MM.1S (cell line): Measurements from ENCODE around the gene EEF2KMT.

ENCODE experiments used
- DNase-seq: peaks from one replicate; pipeline ENCODE4 v3.0.0-alpha.2; 2015
- H2AFZ ChIP-seq: fragments of 300-600 bp; sonication (generic); 2 replicates; pipeline ENCODE4 v1.6.0; 2016; ENCODE audit warnings: antibody characterized with exemption, low read length
- H3F3A ChIP-seq: fragments of 300-600 bp; sonication (generic); 2 replicates; pipeline ENCODE4 v1.6.1; 2016; ENCODE audit warnings: mild to moderate bottlenecking, antibody characterized with exemption, low read length, moderate library complexity, mixed read lengths; ENCODE audit not compliant: insufficient read depth
- H3K27ac ChIP-seq: fragments of 300-600 bp; sonication (generic); 2 replicates; pipeline ENCODE4 v1.5.1; 2016; ENCODE audit warnings: mild to moderate bottlenecking, low read length
- H3K27me3 ChIP-seq: fragments of 300-600 bp; sonication (generic); replicated peaks from 2 replicates; pipeline ENCODE4 v1.6.0; 2016; ENCODE audit warnings: low read length; ENCODE audit not compliant: insufficient read depth
- H3K36me3 ChIP-seq: fragments of 300-600 bp; sonication (generic); replicated peaks from 2 replicates; pipeline ENCODE4 v1.6.1; 2016; ENCODE audit warnings: mild to moderate bottlenecking, low read length, mixed read lengths; ENCODE audit not compliant: insufficient read depth
- H3K4me1 ChIP-seq: fragments of 300-600 bp; sonication (generic); 2 replicates; pipeline ENCODE4 v1.6.1; 2016; ENCODE audit warnings: low read length, mixed read lengths
- H3K4me2 ChIP-seq: fragments of 300-600 bp; sonication (generic); 2 replicates; pipeline ENCODE4 v1.6.0; 2016; ENCODE audit warnings: low read depth, low read length
- H3K4me3 ChIP-seq: fragments of 300-600 bp; sonication (generic); 2 replicates; pipeline ENCODE4 v1.5.1; 2016; ENCODE audit warnings: low read length, mixed read lengths
- H3K79me2 ChIP-seq: fragments of 300-600 bp; sonication (generic); 2 replicates; pipeline ENCODE4 v1.6.1; 2016; ENCODE audit warnings: mixed run types, low read length, mixed read lengths
- H3K9ac ChIP-seq: fragments of 300-600 bp; sonication (generic); 2 replicates; pipeline ENCODE4 v1.6.1; 2016; ENCODE audit warnings: low read length, mixed read lengths
- H3K9me2 ChIP-seq: fragments of 300-600 bp; sonication (generic); replicated peaks from 2 replicates; pipeline ENCODE4 v1.6.1; 2016; ENCODE audit warnings: mild to moderate bottlenecking, low read length, mixed read lengths; ENCODE audit not compliant: insufficient read depth
- H3K9me3 ChIP-seq: fragments of 300-600 bp; sonication (generic); replicated peaks from 2 replicates; pipeline ENCODE4 v1.6.1; 2016; ENCODE audit warnings: mild to moderate bottlenecking, low read length, mixed read lengths; ENCODE audit not compliant: insufficient read depth
- H4K20me1 ChIP-seq: fragments of 300-600 bp; sonication (generic); 2 replicates; pipeline ENCODE4 v1.6.1; 2016; ENCODE audit warnings: mild to moderate bottlenecking, low read length, moderate library complexity, mixed read lengths; ENCODE audit not compliant: insufficient read depth
- CTCF ChIP-seq: fragments of 300-600 bp; sonication (generic); IDR thresholded peaks from 2 replicates; pipeline ENCODE4 v1.5.1; 2016; ENCODE audit warnings: antibody characterized with exemption, low read length, mixed read lengths
- EZH2 ChIP-seq: fragments of 300-600 bp; sonication (generic); optimal IDR thresholded peaks from 2 replicates; pipeline ENCODE3; 2017; ENCODE audit warnings: low read depth, mild to moderate bottlenecking, antibody characterized with exemption, low read length, mixed read lengths
- EZH2phosphoT487 ChIP-seq: fragments of 300-600 bp; sonication (generic); IDR thresholded peaks from 2 replicates; pipeline ENCODE4 v1.6.1; 2018; ENCODE audit warnings: antibody characterized with exemption, low read length

Gene EEF2KMT

GRCh38 chr16:5071341-5071680 lies 26.3 kb downstream of the EEF2KMT start:
- Histone ChIP-seq H3K9ac (peak overlapping the region; percentile 77), H3K79me2 (peaks cover 26% of the 10 kb centered on the region), H3K27ac (peak overlapping the region; percentile 68; the same call in 1 of the 2 replicates), H3K36me3 (no peaks in the 10 kb centered on the region), H4K20me1 (no peaks in the 10 kb centered on the region), H3K4me1 (peaks cover 14% of the 10 kb centered on the region), H3K27me3 (peaks cover 14% of the 10 kb centered on the region), H3K4me3 (peak overlapping the region; percentile 91), H3F3A (peaks cover 5% of the 10 kb centered on the region), H3K9me3 (no peaks in the 10 kb centered on the region), H2AFZ (peak overlapping the region; percentile 88), H3K9me2 (no peaks in the 10 kb centered on the region), H3K4me2 (peak overlapping the region; percentile 73)
- TF ChIP-seq EZH2phosphoT487 (no peak), EZH2 (no peak), CTCF (no peak)
- no peak for DNase-seq

DNA sequence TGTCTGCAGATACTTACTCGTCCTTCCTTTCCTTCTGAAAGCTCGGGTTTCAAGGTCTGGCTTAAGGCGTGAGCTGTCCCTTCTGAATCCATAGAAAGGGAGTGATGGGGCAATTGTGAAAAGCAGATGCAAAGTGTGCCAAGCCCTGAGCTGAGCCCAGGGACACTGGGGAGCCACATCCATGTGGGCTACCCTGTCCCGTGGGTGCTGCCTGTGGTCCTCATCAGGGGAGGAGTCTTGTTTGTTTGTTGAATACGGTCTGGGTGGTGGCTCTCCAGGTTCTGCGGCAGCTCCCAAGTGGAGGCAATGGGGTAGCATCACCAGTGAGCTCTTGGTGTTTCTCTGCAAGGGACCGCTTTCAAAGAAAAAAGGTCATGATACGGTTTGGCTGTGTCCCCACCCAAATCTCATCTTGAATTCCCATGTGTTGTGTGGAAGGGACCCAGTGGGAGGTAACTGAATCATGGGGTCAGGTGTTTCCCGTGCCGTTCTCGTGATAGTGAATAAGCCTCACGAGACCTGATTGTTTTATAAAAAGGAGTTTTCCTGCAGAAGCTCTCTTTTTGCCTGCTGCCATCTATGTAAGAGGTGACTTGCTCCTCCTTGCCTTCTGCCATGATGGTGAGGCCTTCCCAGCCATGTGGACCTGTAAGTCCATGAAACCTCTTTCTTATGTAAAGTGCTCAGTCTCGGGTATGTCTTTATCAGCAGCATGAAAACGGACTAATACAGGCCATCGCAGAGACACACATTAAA lies 27.0 kb downstream of the EEF2KMT start:
- DNase-seq = no peak
- Histone ChIP-seq H3K9me2 (no peaks in the 10 kb centered on the region), H2AFZ (peak overlapping the region; percentile 88), H3K9ac (no peak overlapping the region), H3K4me1 (peaks cover 14% of the 10 kb centered on the region), H4K20me1 (no peaks in the 10 kb centered on the region), H3K4me2 (peak overlapping the region; percentile 73; the same call in 1 of the 2 replicates), H3K9me3 (no peaks in the 10 kb centered on the region), H3K4me3 (no peak overlapping the region), H3K79me2 (peaks cover 26% of the 10 kb centered on the region), H3F3A (peaks cover 5% of the 10 kb centered on the region), H3K36me3 (no peaks in the 10 kb centered on the region), H3K27ac (no peak overlapping the region), H3K27me3 (peaks cover 21% of the 10 kb centered on the region)
- TF ChIP-seq CTCF = no peak
- TF ChIP-seq EZH2phosphoT487 = no peak
- TF ChIP-seq EZH2 = no peak

DNA sequence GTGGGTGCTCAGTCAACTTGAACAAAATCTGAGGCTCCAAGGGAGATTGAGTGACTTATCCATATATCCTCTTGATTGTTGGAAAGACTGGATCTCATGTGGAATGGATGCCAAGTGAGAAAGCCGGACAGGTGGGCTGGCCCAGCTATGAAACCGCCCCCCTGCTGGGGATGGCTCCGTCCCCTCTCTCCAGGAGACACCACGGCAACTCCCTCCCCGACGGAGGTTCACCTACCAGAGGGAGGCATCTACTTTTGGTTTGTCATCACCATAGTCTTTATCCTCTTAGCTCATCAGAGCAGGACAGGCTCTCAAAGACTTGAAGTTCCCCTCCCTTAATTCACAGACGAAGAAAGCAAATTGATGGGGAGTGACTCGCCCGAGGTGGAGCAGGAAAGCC lies 27.7 kb downstream of the EEF2KMT start:
- Histone ChIP-seq H3K36me3 (no peaks in the 10 kb centered on the region), H2AFZ (no peak overlapping the region), H4K20me1 (no peaks in the 10 kb centered on the region), H3K9ac (no peak overlapping the region), H3K9me2 (no peaks in the 10 kb centered on the region), H3K4me3 (no peak overlapping the region), H3K4me2 (no peak overlapping the region), H3K27me3 (peaks cover 29% of the 10 kb centered on the region), H3K4me1 (peaks cover 14% of the 10 kb centered on the region), H3K27ac (no peak overlapping the region), H3F3A (peaks cover 5% of the 10 kb centered on the region), H3K9me3 (no peaks in the 10 kb centered on the region), H3K79me2 (peaks cover 24% of the 10 kb centered on the region)
- DNase-seq = no peak
- TF ChIP-seq EZH2 = no peak
- TF ChIP-seq EZH2phosphoT487 = no peak

GRCh38 chr16:5069048-5069447 lies 28.5 kb downstream of the EEF2KMT start:
- H2AFZ ChIP-seq = no peak overlapping the region
- TF ChIP-seq EZH2phosphoT487 (no peak), EZH2 (no peak), CTCF (no peak)

More at GRCh38 chr16:5069048-5069447, 28.5 kb downstream of the EEF2KMT start:
- no peaks in the 10 kb centered on the region for H3K9me3 ChIP-seq
- no peak overlapping the region for H3K27ac ChIP-seq
- DNase-seq = no peak
- H4K20me1 ChIP-seq = no peaks in the 10 kb centered on the region
- no peak overlapping the region for H3K4me3 ChIP-seq
- H3K36me3 ChIP-seq = no peaks in the 10 kb centered on the region
- peaks cover 5% of the 10 kb centered on the region for H3F3A ChIP-seq
- peaks cover 14% of the 10 kb centered on the region for H3K4me1 ChIP-seq
- H3K79me2 ChIP-seq = peaks cover 17% of the 10 kb centered on the region
- peaks cover 37% of the 10 kb centered on the region for H3K27me3 ChIP-seq
- H3K4me2 ChIP-seq = no peak overlapping the region
- H3K9me2 ChIP-seq = no peaks in the 10 kb centered on the region
- H3K9ac ChIP-seq = no peak overlapping the region
